MM.1S (cell line): ENCODE results near the gene KPNA4.

ENCODE experiments used
- EZH2 ChIP-seq: fragments of 300-600 bp; sonication (generic); optimal IDR thresholded peaks from 2 replicates; pipeline ENCODE3; 2017; ENCODE audit warnings: low read depth, mild to moderate bottlenecking, antibody characterized with exemption, low read length, mixed read lengths
- EZH2phosphoT487 ChIP-seq: fragments of 300-600 bp; sonication (generic); IDR thresholded peaks from 2 replicates; pipeline ENCODE4 v1.6.1; 2018; ENCODE audit warnings: antibody characterized with exemption, low read length
- TF ChIP-seq, protein P1 (sequence below): fragments of 300-600 bp; sonication (generic); IDR thresholded peaks from 2 replicates; pipeline ENCODE4 v1.5.1; 2016; ENCODE audit warnings: antibody characterized with exemption, low read length, mixed read lengths

DNA sequence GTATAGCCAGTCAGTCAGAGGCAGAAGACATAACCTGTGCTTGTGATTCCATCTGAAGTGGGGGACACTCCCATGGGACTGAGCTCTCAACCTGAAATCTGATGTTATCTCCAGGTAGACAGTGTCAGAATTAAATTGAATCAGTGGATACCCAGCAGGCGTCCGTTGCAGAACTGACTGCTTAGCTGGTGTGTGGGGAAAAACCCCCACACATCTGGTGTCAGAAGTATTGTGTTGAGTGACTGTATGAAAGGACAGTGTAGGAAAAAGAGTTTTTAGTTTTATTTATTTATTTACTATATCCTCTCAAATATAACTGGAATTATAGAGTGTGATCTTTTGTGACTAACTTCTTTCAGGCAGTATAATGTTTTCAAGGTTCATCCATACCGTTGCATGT lies 10.4 kb downstream of the KPNA4 start:
- TF ChIP-seq, protein P1, sequence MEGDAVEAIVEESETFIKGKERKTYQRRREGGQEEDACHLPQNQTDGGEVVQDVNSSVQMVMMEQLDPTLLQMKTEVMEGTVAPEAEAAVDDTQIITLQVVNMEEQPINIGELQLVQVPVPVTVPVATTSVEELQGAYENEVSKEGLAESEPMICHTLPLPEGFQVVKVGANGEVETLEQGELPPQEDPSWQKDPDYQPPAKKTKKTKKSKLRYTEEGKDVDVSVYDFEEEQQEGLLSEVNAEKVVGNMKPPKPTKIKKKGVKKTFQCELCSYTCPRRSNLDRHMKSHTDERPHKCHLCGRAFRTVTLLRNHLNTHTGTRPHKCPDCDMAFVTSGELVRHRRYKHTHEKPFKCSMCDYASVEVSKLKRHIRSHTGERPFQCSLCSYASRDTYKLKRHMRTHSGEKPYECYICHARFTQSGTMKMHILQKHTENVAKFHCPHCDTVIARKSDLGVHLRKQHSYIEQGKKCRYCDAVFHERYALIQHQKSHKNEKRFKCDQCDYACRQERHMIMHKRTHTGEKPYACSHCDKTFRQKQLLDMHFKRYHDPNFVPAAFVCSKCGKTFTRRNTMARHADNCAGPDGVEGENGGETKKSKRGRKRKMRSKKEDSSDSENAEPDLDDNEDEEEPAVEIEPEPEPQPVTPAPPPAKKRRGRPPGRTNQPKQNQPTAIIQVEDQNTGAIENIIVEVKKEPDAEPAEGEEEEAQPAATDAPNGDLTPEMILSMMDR: no peak
- TF ChIP-seq EZH2phosphoT487 (no peak), EZH2 (no peak)
